ENCODE measurements around the gene OSTF1.
A peak's percentile ranks its signal among the peaks of the same experiment; 100 is the strongest.

Gene OSTF1, protein sequence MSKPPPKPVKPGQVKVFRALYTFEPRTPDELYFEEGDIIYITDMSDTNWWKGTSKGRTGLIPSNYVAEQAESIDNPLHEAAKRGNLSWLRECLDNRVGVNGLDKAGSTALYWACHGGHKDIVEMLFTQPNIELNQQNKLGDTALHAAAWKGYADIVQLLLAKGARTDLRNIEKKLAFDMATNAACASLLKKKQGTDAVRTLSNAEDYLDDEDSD

DNA sequence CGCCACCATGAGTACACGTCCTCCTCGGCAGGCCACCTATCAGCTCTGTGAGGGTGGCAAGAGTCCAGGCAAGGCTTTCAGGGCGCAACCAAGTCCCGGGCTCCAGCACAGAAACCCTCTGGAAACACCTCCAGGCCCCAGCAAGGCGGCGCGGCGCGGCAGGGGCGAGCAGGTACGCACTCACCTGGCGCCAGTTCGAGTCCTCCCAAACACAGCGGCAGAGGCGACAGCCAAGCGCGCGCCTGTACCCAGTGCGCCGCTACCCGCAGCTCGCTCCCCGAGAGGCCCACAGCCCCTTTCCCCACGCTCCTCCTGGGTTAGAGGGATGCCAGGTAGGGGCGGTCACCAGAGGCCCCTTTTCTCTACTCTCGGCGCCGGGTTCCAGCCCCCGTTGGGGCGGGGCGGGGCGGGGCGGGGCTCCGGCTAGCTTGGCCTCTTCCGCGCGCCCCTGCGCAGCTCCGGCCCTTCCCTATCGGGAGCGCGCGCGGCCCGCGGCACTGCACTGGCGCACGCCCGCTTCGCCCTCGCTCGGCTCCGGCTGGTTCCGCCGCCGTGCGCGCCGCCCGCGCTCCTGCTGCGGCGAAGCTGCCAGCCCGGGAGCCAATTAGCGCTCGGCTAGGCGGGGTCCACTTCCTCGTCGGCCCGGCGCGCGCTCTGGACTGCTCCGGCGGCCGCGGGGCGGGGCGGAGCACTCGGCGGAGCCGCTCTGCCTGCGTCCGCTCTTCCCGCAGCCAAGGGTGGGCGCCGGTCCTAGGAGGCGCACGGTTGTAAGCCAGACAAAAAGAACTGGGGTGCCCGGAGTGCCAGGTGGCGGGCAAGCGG, at the start of gene OSTF1, which contains the start of gene NMRK1:
Gene OSTF1 (plus strand): TSS at position 691 of the 822 bp plus-strand sequence. CDS start 179 bp downstream, outside the sequence.
Gene NMRK1 (minus strand): TSS at position 332 of the 822 bp plus-strand sequence. CDS start 5,040 bp downstream, outside the sequence.
- Histone ChIP-seq H3K27me3 (ENCODE audit: insufficient read depth, low read depth) (no peaks in the 10 kb centered on the region), H3K4me3 (IDR thresholded peaks at IDR 0.05; ENCODE audit: insufficient read depth, low read depth, low read length) (peak within 1 kb of the TSS; percentile 26), H3K27ac (peak within 1 kb of the TSS; percentile 93), H4K20me1 (ENCODE audit: insufficient read depth) (no peaks in the 10 kb centered on the region), H3K79me2 (ENCODE audit: insufficient read depth, low read depth) (peaks cover 72% of the 10 kb centered on the region), H3K9ac (peak within 1 kb of the TSS; percentile 89), H2AFZ (ENCODE audit: low read depth) (peak within 1 kb of the TSS; percentile 68), H3K36me3 (ENCODE audit: insufficient read depth) (no peaks in the 10 kb centered on the region), H3K4me1 (ENCODE audit: low read depth, poor library complexity, severe bottlenecking) (peaks cover 70% of the 10 kb centered on the region), H3K4me2 (peak within 1 kb of the TSS; percentile 85)
- TF ChIP-seq, protein P1, sequence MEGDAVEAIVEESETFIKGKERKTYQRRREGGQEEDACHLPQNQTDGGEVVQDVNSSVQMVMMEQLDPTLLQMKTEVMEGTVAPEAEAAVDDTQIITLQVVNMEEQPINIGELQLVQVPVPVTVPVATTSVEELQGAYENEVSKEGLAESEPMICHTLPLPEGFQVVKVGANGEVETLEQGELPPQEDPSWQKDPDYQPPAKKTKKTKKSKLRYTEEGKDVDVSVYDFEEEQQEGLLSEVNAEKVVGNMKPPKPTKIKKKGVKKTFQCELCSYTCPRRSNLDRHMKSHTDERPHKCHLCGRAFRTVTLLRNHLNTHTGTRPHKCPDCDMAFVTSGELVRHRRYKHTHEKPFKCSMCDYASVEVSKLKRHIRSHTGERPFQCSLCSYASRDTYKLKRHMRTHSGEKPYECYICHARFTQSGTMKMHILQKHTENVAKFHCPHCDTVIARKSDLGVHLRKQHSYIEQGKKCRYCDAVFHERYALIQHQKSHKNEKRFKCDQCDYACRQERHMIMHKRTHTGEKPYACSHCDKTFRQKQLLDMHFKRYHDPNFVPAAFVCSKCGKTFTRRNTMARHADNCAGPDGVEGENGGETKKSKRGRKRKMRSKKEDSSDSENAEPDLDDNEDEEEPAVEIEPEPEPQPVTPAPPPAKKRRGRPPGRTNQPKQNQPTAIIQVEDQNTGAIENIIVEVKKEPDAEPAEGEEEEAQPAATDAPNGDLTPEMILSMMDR (conservative IDR thresholded peaks at IDR 0.05; ENCODE audit: low read depth, low read length) = no peak

DNA sequence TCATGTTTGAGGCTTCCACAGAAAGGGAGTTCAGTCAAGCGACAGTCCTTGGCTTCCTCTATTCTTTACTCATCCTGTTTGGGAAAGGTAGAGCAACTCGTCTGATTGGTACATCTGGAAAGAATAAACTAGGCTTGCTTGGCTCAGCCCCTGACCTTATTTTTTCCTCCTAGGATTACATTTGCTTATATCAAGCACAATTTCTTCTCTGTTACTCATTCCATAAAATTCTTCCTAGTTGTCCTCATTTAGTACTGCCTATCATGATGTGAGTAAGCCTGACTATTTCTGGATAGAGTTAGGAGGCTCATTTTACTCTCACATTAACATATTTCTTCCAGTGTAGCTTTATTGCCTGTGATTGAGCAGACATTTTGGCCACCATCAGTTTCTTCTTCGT, 49.3 kb upstream of the OSTF1 start:
- TF ChIP-seq, protein P1 (conservative IDR thresholded peaks at IDR 0.05; ENCODE audit: low read depth, low read length) = no peak
- Histone ChIP-seq H2AFZ (ENCODE audit: low read depth) (no peak overlapping the region), H3K4me3 (IDR thresholded peaks at IDR 0.05; ENCODE audit: insufficient read depth, low read depth, low read length) (no peak overlapping the region), H4K20me1 (ENCODE audit: insufficient read depth) (no peaks in the 10 kb centered on the region), H3K4me1 (ENCODE audit: low read depth, poor library complexity, severe bottlenecking) (no peaks in the 10 kb centered on the region), H3K27ac (no peak overlapping the region), H3K79me2 (ENCODE audit: insufficient read depth, low read depth) (no peaks in the 10 kb centered on the region), H3K36me3 (ENCODE audit: insufficient read depth) (no peaks in the 10 kb centered on the region), H3K9ac (no peak overlapping the region), H3K4me2 (no peak overlapping the region), H3K27me3 (ENCODE audit: insufficient read depth, low read depth) (no peaks in the 10 kb centered on the region)

DNA sequence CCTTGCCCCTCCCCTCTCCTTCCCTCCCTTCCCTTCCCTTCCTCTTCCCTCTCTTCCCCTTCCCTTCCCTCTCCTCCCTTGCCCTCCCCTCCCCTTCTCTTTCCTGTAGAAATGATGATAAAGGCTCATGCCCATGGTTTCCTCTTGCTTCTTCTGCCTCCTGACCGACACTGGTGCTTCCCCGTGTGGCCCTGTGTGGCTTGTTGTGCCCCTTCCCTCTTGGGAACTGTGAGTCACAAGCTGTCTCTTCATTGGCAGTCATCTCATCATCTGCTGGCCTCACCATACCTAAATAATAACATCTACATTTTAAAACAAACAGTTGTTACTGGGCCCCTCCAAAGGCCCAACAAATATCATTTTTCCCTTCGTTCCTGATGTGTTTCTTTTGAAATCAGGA, 48.5 kb upstream of the OSTF1 start:
- no peak overlapping the region for H3K27ac ChIP-seq
- no peak overlapping the region for H3K9ac ChIP-seq
- H3K79me2 ChIP-seq (ENCODE audit: insufficient read depth, low read depth) = no peaks in the 10 kb centered on the region
- H3K36me3 ChIP-seq (ENCODE audit: insufficient read depth) = no peaks in the 10 kb centered on the region
- no peaks in the 10 kb centered on the region for H3K27me3 ChIP-seq (ENCODE audit: insufficient read depth, low read depth)
- TF ChIP-seq, protein P1 (conservative IDR thresholded peaks at IDR 0.05; ENCODE audit: low read depth, low read length) = no peak
- H3K4me3 ChIP-seq (IDR thresholded peaks at IDR 0.05; ENCODE audit: insufficient read depth, low read depth, low read length) = no peak overlapping the region
- H4K20me1 ChIP-seq (ENCODE audit: insufficient read depth) = no peaks in the 10 kb centered on the region
- H3K4me1 ChIP-seq (ENCODE audit: low read depth, poor library complexity, severe bottlenecking) = no peaks in the 10 kb centered on the region
- H2AFZ ChIP-seq (ENCODE audit: low read depth) = no peak overlapping the region
- H3K4me2 ChIP-seq = no peak overlapping the region

- no peaks in the 10 kb centered on the region for H4K20me1 ChIP-seq (ENCODE audit: insufficient read depth)
- TF ChIP-seq, protein P1 (conservative IDR thresholded peaks at IDR 0.05; ENCODE audit: low read depth, low read length) = no peak
- H3K27me3 ChIP-seq (ENCODE audit: insufficient read depth, low read depth) = no peaks in the 10 kb centered on the region
- no peak overlapping the region for H3K9ac ChIP-seq
- H3K36me3 ChIP-seq (ENCODE audit: insufficient read depth) = no peaks in the 10 kb centered on the region
- no peak overlapping the region for H3K4me2 ChIP-seq
- no peak overlapping the region for H3K4me3 ChIP-seq (IDR thresholded peaks at IDR 0.05; ENCODE audit: insufficient read depth, low read depth, low read length)
- no peaks in the 10 kb centered on the region for H3K79me2 ChIP-seq (ENCODE audit: insufficient read depth, low read depth)
- H2AFZ ChIP-seq (ENCODE audit: low read depth) = no peak overlapping the region
- H3K27ac ChIP-seq = no peak overlapping the region
- no peaks in the 10 kb centered on the region for H3K4me1 ChIP-seq (ENCODE audit: low read depth, poor library complexity, severe bottlenecking)
These were observed 47.3 kb upstream of the OSTF1 start for GRCh38 chr9:75041041-75041440.

Measured in KMS-11 (cell line).